Measurements from ENCODE around the gene ARHGAP32.

Gene ARHGAP32

GRCh38 chr11:128938156-128938885 is 253.8 kb downstream of the ARHGAP32 start:
- Histone ChIP-seq H3K27ac (no peak overlapping the region), H3K9me3 (ENCODE audit: severe bottlenecking) (no peaks in the 10 kb centered on the region), H3K27me3 (ENCODE audit: insufficient read depth, low read depth, severe bottlenecking) (no peaks in the 10 kb centered on the region), H3K4me3 (ENCODE audit: low read depth, low read length) (no peak overlapping the region), H3K36me3 (no peaks in the 10 kb centered on the region)
- TF ChIP-seq CTCF (IDR thresholded peaks at IDR 0.05; ENCODE audit: low read depth, low read length), result no peak
- DNase-seq, result no peak

GRCh38 chr11:128937480-128937879 is 254.6 kb downstream of the ARHGAP32 start:
- no peak for TF ChIP-seq CTCF (IDR thresholded peaks at IDR 0.05; ENCODE audit: low read depth, low read length)
- Histone ChIP-seq H3K36me3 (no peaks in the 10 kb centered on the region), H3K4me3 (ENCODE audit: low read depth, low read length) (no peak overlapping the region), H3K27me3 (ENCODE audit: insufficient read depth, low read depth, severe bottlenecking) (no peaks in the 10 kb centered on the region), H3K9me3 (ENCODE audit: severe bottlenecking) (no peaks in the 10 kb centered on the region), H3K27ac (no peak overlapping the region)
- DNase-seq, result no peak

GRCh38 chr11:128936606-128937251 is 255.4 kb downstream of the ARHGAP32 start:
- Histone ChIP-seq H3K36me3 (no peaks in the 10 kb centered on the region), H3K27me3 (ENCODE audit: insufficient read depth, low read depth, severe bottlenecking) (no peaks in the 10 kb centered on the region), H3K27ac (no peak overlapping the region), H3K9me3 (ENCODE audit: severe bottlenecking) (no peaks in the 10 kb centered on the region), H3K4me3 (ENCODE audit: low read depth, low read length) (no peak overlapping the region)
- no peak for DNase-seq
- TF ChIP-seq CTCF (IDR thresholded peaks at IDR 0.05; ENCODE audit: low read depth, low read length), result no peak

GRCh38 chr11:128934926-128935325 is 257.2 kb downstream of the ARHGAP32 start:
- no peak overlapping the region for H3K27ac ChIP-seq
- no peak for TF ChIP-seq CTCF (IDR thresholded peaks at IDR 0.05; ENCODE audit: low read depth, low read length)
- H3K9me3 ChIP-seq (ENCODE audit: severe bottlenecking), result no peaks in the 10 kb centered on the region
- no peaks in the 10 kb centered on the region for H3K27me3 ChIP-seq (ENCODE audit: insufficient read depth, low read depth, severe bottlenecking)
- H3K36me3 ChIP-seq, result no peaks in the 10 kb centered on the region
- no peak for DNase-seq
- no peak overlapping the region for H3K4me3 ChIP-seq (ENCODE audit: low read depth, low read length)

GRCh38 chr11:128934351-128934750 is 257.8 kb downstream of the ARHGAP32 start:
- DNase-seq, result no peak
- H3K9me3 ChIP-seq (ENCODE audit: severe bottlenecking), result no peaks in the 10 kb centered on the region
- no peaks in the 10 kb centered on the region for H3K27me3 ChIP-seq (ENCODE audit: insufficient read depth, low read depth, severe bottlenecking)
- no peak overlapping the region for H3K4me3 ChIP-seq (ENCODE audit: low read depth, low read length)
- no peak overlapping the region for H3K27ac ChIP-seq
- no peaks in the 10 kb centered on the region for H3K36me3 ChIP-seq
- no peak for TF ChIP-seq CTCF (IDR thresholded peaks at IDR 0.05; ENCODE audit: low read depth, low read length)

All from WERI-Rb-1 (cell line).